Spleen (tissue), 7 donors: Measurements from ENCODE around the gene ASL.
"Not testable (repeated sequence)": the region's sequence is repeated elsewhere in the genome, so short reads cannot be mapped to it uniquely, and the experiment has no call there.

Experiments used
- POLR2A ChIP-seq, 3 donors: fragments of 450-650 bp; IDR thresholded peaks; one replicate each; pipeline ENCODE4 v1.5.1; 2017; ENCODE audit warnings: antibody characterized with exemption in 3 of 3, mild to moderate bottlenecking in 1 of 3
- POLR2AphosphoS5 ChIP-seq, 3 donors: sonication (generic); formaldehyde crosslinking; IDR thresholded peaks; one replicate each; pipeline ENCODE4 v1.5.1; 2017; ENCODE audit warnings: antibody characterized with exemption in 3 of 3
- TF ChIP-seq, protein P1 (sequence below), 11 experiments: fragments of 200-600 bp in 7 of 11; fragments of 450-650 bp in 4 of 11; sonication (generic) in 4 of 11; IDR thresholded peaks in 8 of 11; conservative IDR thresholded peaks in 3 of 11; 1 replicate in 7 of 11; 2 replicates in 4 of 11; pipeline versions ENCODE4 v1.4.0 to v1.8.0; 2016 to 2021; ENCODE audit warnings: antibody characterized with exemption in 11 of 11, inconsistent platforms in 4 of 11, mild to moderate bottlenecking in 1 of 11
- donor health status: DM: no; HTN: no; CAD: no; lungs with moderate emphysema.
- donor health status: DM: no; HTN: no; CAD: no.
- donor health status: DM: no; HTN: no; CAD: no.

DNA sequence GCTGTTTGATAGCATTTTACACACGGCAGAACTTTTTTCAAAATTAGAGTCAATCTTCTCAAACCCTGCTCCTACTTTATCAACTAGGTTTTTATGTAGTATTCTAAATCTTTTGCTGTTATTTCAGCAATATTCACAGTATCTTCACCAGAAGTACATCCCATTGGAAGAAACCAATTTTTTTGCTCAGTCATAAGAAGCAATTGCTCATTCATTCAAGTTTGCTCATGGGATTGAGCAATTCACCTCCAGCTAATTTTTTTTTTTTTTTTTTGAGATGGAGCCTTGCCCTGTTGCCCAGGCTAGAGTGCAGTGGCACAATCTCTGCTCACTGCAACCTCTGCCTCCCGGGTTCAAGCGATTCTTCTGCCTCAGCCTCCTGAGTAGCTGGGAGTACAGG is 28.4 kb downstream of the ASL start:
- TF ChIP-seq, protein P1, sequence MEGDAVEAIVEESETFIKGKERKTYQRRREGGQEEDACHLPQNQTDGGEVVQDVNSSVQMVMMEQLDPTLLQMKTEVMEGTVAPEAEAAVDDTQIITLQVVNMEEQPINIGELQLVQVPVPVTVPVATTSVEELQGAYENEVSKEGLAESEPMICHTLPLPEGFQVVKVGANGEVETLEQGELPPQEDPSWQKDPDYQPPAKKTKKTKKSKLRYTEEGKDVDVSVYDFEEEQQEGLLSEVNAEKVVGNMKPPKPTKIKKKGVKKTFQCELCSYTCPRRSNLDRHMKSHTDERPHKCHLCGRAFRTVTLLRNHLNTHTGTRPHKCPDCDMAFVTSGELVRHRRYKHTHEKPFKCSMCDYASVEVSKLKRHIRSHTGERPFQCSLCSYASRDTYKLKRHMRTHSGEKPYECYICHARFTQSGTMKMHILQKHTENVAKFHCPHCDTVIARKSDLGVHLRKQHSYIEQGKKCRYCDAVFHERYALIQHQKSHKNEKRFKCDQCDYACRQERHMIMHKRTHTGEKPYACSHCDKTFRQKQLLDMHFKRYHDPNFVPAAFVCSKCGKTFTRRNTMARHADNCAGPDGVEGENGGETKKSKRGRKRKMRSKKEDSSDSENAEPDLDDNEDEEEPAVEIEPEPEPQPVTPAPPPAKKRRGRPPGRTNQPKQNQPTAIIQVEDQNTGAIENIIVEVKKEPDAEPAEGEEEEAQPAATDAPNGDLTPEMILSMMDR (IDR thresholded peaks at IDR 0.05 in 8 of 11, conservative IDR thresholded peaks at IDR 0.05 in 3 of 11): not testable (repeated sequence)
- not testable (repeated sequence) for TF ChIP-seq POLR2A, POLR2AphosphoS5 (IDR thresholded peaks at IDR 0.05)
